Mesenchymal stem cell (in vitro differentiated cells and primary cell): ENCODE measurements around the gene MPL.

Experiments used
- DNase-seq: peaks from one replicate; pipeline ENCODE4 v3.0.0-alpha.2; 2013
- H2AFZ ChIP-seq: one replicate; pipeline ENCODE4 v1.6.1; 2013; ENCODE audit warnings: low read depth, mild to moderate bottlenecking, control low read depth, inconsistent platforms, low read length, moderate library complexity
- H2AK5ac ChIP-seq: 2 replicates; pipeline ENCODE4 v1.6.1; 2013; ENCODE audit warnings: low read length, moderate library complexity, mild to moderate bottlenecking, inconsistent platforms; ENCODE audit not compliant: severe bottlenecking
- H2BK120ac ChIP-seq: one replicate; pipeline ENCODE4 v1.6.1; 2013; ENCODE audit warnings: low read depth, mild to moderate bottlenecking, inconsistent platforms, low read length, moderate library complexity
- H2BK12ac ChIP-seq, 2 experiments: one replicate each; pipeline ENCODE4 v1.6.1; 2013; ENCODE audit warnings: inconsistent platforms in 2 of 2, low read length in 2 of 2, mild to moderate bottlenecking in 2 of 2, moderate library complexity in 2 of 2, control low read depth in 1 of 2
- H2BK15ac ChIP-seq: one replicate; pipeline ENCODE4 v1.6.1; 2013; ENCODE audit warnings: mild to moderate bottlenecking, low read depth, inconsistent platforms; ENCODE audit not compliant: poor library complexity, severe bottlenecking
- H2BK5ac ChIP-seq: 2 replicates; pipeline ENCODE4 v1.6.1; 2013; ENCODE audit warnings: low read depth, mild to moderate bottlenecking, low read length, control low read depth, inconsistent platforms; ENCODE audit not compliant: poor library complexity, severe bottlenecking
- H3K14ac ChIP-seq, 2 experiments: one replicate each; pipeline ENCODE4 v1.6.1; 2013; ENCODE audit warnings: inconsistent platforms in 2 of 2, low read length in 2 of 2, control low read depth in 1 of 2, mild to moderate bottlenecking in 1 of 2, moderate library complexity in 1 of 2
- H3K18ac ChIP-seq, 2 experiments: one replicate each; pipeline ENCODE4 v1.6.1; 2013; ENCODE audit warnings: inconsistent platforms in 2 of 2, low read length in 2 of 2, control low read depth in 1 of 2, low read depth in 1 of 2, mild to moderate bottlenecking in 1 of 2
- H3K23ac ChIP-seq, 2 experiments: one replicate each; pipeline ENCODE4 v1.6.1; 2013; ENCODE audit warnings: inconsistent platforms in 2 of 2, low read length in 2 of 2, mild to moderate bottlenecking in 2 of 2, moderate library complexity in 2 of 2, control low read depth in 1 of 2
- H3K27ac ChIP-seq: 2 replicates; pipeline ENCODE4 v1.5.1; 2013; ENCODE audit warnings: mild to moderate bottlenecking, moderate library complexity, low read length, control low read depth, inconsistent platforms; ENCODE audit not compliant: poor library complexity, severe bottlenecking
- H3K27me3 ChIP-seq, 2 experiments: 2 replicates each; pipeline versions ENCODE4 v1.6.1 to v1.7.0; 2013; ENCODE audit warnings: low read length in 2 of 2, mild to moderate bottlenecking in 2 of 2, moderate library complexity in 2 of 2, control low read depth in 1 of 2, inconsistent platforms in 1 of 2; ENCODE audit not compliant: control insufficient read depth in 1 of 2, insufficient read depth in 1 of 2
- H3K36me3 ChIP-seq, 2 experiments: 2 replicates each; pipeline versions ENCODE4 v1.6.1 to v1.7.0; 2013; ENCODE audit warnings: low read length in 2 of 2, control low read depth in 1 of 2, inconsistent platforms in 1 of 2, low read depth in 1 of 2, mild to moderate bottlenecking in 1 of 2; ENCODE audit not compliant: insufficient read depth in 2 of 2, control insufficient read depth in 1 of 2
- H3K4ac ChIP-seq, 2 experiments: one replicate each; pipeline ENCODE4 v1.6.1; 2013; ENCODE audit warnings: inconsistent platforms in 2 of 2, low read length in 2 of 2, mild to moderate bottlenecking in 2 of 2, moderate library complexity in 2 of 2, control low read depth in 1 of 2, low read depth in 1 of 2
- H3K4me1 ChIP-seq: 2 replicates; pipeline ENCODE4 v1.6.1; 2013; ENCODE audit warnings: low read depth, low read length, control low read depth; ENCODE audit not compliant: control insufficient read depth, insufficient read depth
- H3K4me2 ChIP-seq: 2 replicates; pipeline ENCODE4 v1.6.1; 2013; ENCODE audit warnings: low read length, mild to moderate bottlenecking, inconsistent platforms; ENCODE audit not compliant: poor library complexity, severe bottlenecking
- H3K4me3 ChIP-seq, 2 experiments: 2 replicates each; pipeline versions ENCODE4 v1.5.1 to v1.7.0; 2013; ENCODE audit warnings: low read length in 2 of 2, mild to moderate bottlenecking in 2 of 2, control low read depth in 1 of 2, low read depth in 1 of 2; ENCODE audit not compliant: insufficient read depth in 1 of 2
- H3K79me1 ChIP-seq: replicated peaks from 2 replicates; pipeline ENCODE4 v1.6.1; 2013; ENCODE audit warnings: mild to moderate bottlenecking, control low read depth, low read length, inconsistent platforms; ENCODE audit not compliant: poor library complexity, severe bottlenecking
- H3K9ac ChIP-seq: 2 replicates; pipeline ENCODE4 v1.7.0; 2013; ENCODE audit warnings: mild to moderate bottlenecking, low read length, moderate library complexity
- H3K9me3 ChIP-seq: 2 replicates; pipeline ENCODE4 v1.7.0; 2013; ENCODE audit warnings: mild to moderate bottlenecking, low read length; ENCODE audit not compliant: control insufficient read depth
- H4K8ac ChIP-seq: one replicate; pipeline ENCODE4 v1.6.1; 2013; ENCODE audit warnings: inconsistent platforms, mild to moderate bottlenecking, low read length, moderate library complexity
- H4K91ac ChIP-seq: one replicate; pipeline ENCODE4 v1.6.1; 2013; ENCODE audit warnings: mild to moderate bottlenecking, low read length, inconsistent platforms
- WGBS: methylation state at CpG from one replicate; pipeline ENCODE4 v1.1.7; 2013; ENCODE audit warnings: mixed read lengths; 5-methylcytosine and 5-hydroxymethylcytosine counted together

MPL gene

DNA sequence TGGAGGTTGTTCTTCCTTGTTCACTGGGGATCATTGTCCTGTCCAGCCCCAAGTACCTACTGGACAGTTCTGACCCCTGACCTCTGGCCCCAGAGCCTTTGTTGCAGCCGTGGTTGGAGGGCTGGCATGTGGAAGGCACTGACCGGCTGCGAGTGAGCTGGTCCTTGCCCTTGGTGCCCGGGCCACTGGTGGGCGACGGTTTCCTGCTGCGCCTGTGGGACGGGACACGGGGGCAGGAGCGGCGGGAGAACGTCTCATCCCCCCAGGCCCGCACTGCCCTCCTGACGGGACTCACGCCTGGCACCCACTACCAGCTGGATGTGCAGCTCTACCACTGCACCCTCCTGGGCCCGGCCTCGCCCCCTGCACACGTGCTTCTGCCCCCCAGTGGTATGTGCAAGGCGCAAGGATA lies 25.4 kb upstream of the MPL start:
- H2BK5ac ChIP-seq: no peak overlapping the region
- H3K14ac ChIP-seq: no peak overlapping the region
- no peak overlapping the region for H3K9ac ChIP-seq
- no peak overlapping the region for H3K27ac ChIP-seq
- DNase-seq: no peak
- peaks cover 7% of the 10 kb centered on the region for H3K4me1 ChIP-seq
- H4K91ac ChIP-seq: peak overlapping the region; percentile 22
- H3K4me3 ChIP-seq: no peak overlapping the region
- H3K4ac ChIP-seq: no peak overlapping the region
- H3K23ac ChIP-seq: no peak overlapping the region
- H3K79me1 ChIP-seq: no peaks in the 10 kb centered on the region
- H2BK120ac ChIP-seq: no peak overlapping the region
- H3K9me3 ChIP-seq: no peaks in the 10 kb centered on the region
- H2BK15ac ChIP-seq: no peak overlapping the region
- H4K8ac ChIP-seq: no peak overlapping the region
- WGBS: 90% methylated on average over 17 of the region's 19 CpGs
- H2AK5ac ChIP-seq: no peak overlapping the region
- no peak overlapping the region for H2BK12ac ChIP-seq
- H3K18ac ChIP-seq: no peak overlapping the region
- no peak overlapping the region for H3K4me2 ChIP-seq
- H3K36me3 ChIP-seq: no peaks in the 10 kb centered on the region
- no peak overlapping the region for H2AFZ ChIP-seq
- H3K27me3 ChIP-seq: peaks cover 0 to 9% of the 10 kb centered on the region in 2 experiments

- peak overlapping the region; percentile 22 for H4K91ac ChIP-seq
- no peak overlapping the region for H3K18ac ChIP-seq
Observed at GRCh38 chr1:43312663-43313515, 24.7 kb upstream of the MPL start.

DNA sequence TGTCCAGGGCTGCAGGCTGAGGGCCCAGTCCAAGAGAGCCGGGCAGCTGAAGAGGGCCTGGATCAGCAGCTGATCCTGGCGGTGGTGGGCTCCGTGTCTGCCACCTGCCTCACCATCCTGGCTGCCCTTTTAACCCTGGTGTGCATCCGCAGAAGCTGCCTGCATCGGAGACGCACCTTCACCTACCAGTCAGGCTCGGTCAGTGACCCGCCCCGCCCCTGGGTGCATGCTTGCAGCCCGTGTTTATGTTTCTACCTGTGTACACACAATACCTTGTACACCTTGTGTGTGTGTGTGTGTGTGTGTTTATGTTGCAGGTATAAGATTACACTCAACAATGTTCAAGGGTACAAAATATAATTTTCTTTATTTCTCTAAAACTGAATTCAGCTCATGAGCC lies 23.8 kb upstream of the MPL start:
- Histone ChIP-seq H3K27me3 (peaks cover 0 to 5% of the 10 kb centered on the region in 2 experiments), H2BK15ac (no peak overlapping the region), H4K8ac (no peak overlapping the region), H3K9me3 (no peaks in the 10 kb centered on the region), H2BK12ac (no peak overlapping the region), H2AFZ (no peak overlapping the region), H3K36me3 (no peaks in the 10 kb centered on the region), H2BK5ac (no peak overlapping the region), H3K4me1 (peaks cover 10% of the 10 kb centered on the region), H3K18ac (no peak overlapping the region), H3K14ac (no peak overlapping the region), H3K4ac (no peak overlapping the region), H3K9ac (no peak overlapping the region), H2BK120ac (no peak overlapping the region), H2AK5ac (no peak overlapping the region), H3K23ac (no peak overlapping the region), H4K91ac (no peak overlapping the region), H3K4me3 (no peak overlapping the region), H3K4me2 (no peak overlapping the region), H3K27ac (no peak overlapping the region), H3K79me1 (no peaks in the 10 kb centered on the region)
- DNase-seq: no peak
- WGBS: 91% methylated on average over 9 of the region's 10 CpGs

More at GRCh38 chr1:43312663-43313515, 24.7 kb upstream of the MPL start:
- H3K36me3 ChIP-seq: no peaks in the 10 kb centered on the region
- no peak overlapping the region for H2AFZ ChIP-seq
- DNase-seq: no peak
- peaks cover 0 to 7% of the 10 kb centered on the region in 2 experiments for H3K27me3 ChIP-seq
- no peak overlapping the region for H2AK5ac ChIP-seq
- peaks cover 7% of the 10 kb centered on the region for H3K4me1 ChIP-seq
- H3K4me3 ChIP-seq: no peak overlapping the region
- H2BK12ac ChIP-seq: no peak overlapping the region
- no peaks in the 10 kb centered on the region for H3K9me3 ChIP-seq
- H4K8ac ChIP-seq: no peak overlapping the region
- H2BK120ac ChIP-seq: no peak overlapping the region
- no peak overlapping the region for H3K4me2 ChIP-seq
- 95% methylated on average over 23 of the region's 24 CpGs for WGBS
- no peaks in the 10 kb centered on the region for H3K79me1 ChIP-seq
- H3K14ac ChIP-seq: no peak overlapping the region
- H2BK5ac ChIP-seq: no peak overlapping the region
- no peak overlapping the region for H3K9ac ChIP-seq
- H3K4ac ChIP-seq: no peak overlapping the region
- no peak overlapping the region for H3K23ac ChIP-seq
- no peak overlapping the region for H3K27ac ChIP-seq
- no peak overlapping the region for H2BK15ac ChIP-seq

GRCh38 chr1:43314233-43314632 lies 23.4 kb upstream of the MPL start:
- 97% methylated on average over 5 of the region's 5 CpGs for WGBS
- H3K14ac ChIP-seq: no peak overlapping the region

More at GRCh38 chr1:43314233-43314632, 23.4 kb upstream of the MPL start:
- H3K4ac ChIP-seq: no peak overlapping the region
- no peak overlapping the region for H2BK12ac ChIP-seq
- no peak overlapping the region for H3K23ac ChIP-seq
- no peak overlapping the region for H4K91ac ChIP-seq
- H3K9me3 ChIP-seq: no peaks in the 10 kb centered on the region
- H2BK15ac ChIP-seq: no peak overlapping the region
- no peak overlapping the region for H3K27ac ChIP-seq
- H3K18ac ChIP-seq: no peak overlapping the region
- H2AFZ ChIP-seq: no peak overlapping the region
- H3K4me3 ChIP-seq: no peak overlapping the region
- no peaks in the 10 kb centered on the region for H3K79me1 ChIP-seq
- no peak overlapping the region for H3K4me2 ChIP-seq
- H3K36me3 ChIP-seq: no peaks in the 10 kb centered on the region
- H2AK5ac ChIP-seq: no peak overlapping the region
- no peak for DNase-seq
- no peak overlapping the region for H2BK5ac ChIP-seq
- no peak overlapping the region for H2BK120ac ChIP-seq
- H3K4me1 ChIP-seq: peaks cover 9% of the 10 kb centered on the region
- peaks cover 0 to 5% of the 10 kb centered on the region in 2 experiments for H3K27me3 ChIP-seq
- H3K9ac ChIP-seq: no peak overlapping the region
- no peak overlapping the region for H4K8ac ChIP-seq
